ENCODE measurements around the gene CDKAL1. TPM values are rescaled to one million over a fixed set of nuclear protein-coding genes. Genes with fewer than 3 reads are reported as not detected.
A peak's percentile ranks its signal among the peaks of the same experiment; 100 is the strongest.

Gene CDKAL1
- total and polyA plus RNA-seq, 10 of the 15 experiments (the other 5 are each of a cell fraction or from before 2014, with no cell fraction given), result 10.7 to 26.9 (median 17.3) TPM

GRCh38 chr6:20805021-20805420 lies 270.8 kb downstream of the CDKAL1 start:
- intact Hi-C loops (cut with micrococcal nuclease; ENCODE audit: unreplicated experiment) (no loop called here), in situ Hi-C loops (cut with MboI) (no loop called here)
- no peaks in the 10 kb centered on the region; the same call in 1 of the 2 replicates for H3K4me1 ChIP-seq (ENCODE audit: control insufficient read depth, insufficient read depth, low read length)
- BruUV-seq (replicated peaks), result no TSS peak
- no peak overlapping the region for H3K9ac ChIP-seq (ENCODE audit: control insufficient read depth, insufficient read depth, low read length)
- no peaks in the 10 kb centered on the region for H3K36me3 ChIP-seq (ENCODE audit: control insufficient read depth in 2 of 2, insufficient read depth in 2 of 2, low read length in 1 of 2)
- no peak overlapping the region for H3K4me2 ChIP-seq (ENCODE audit: control insufficient read depth, insufficient read depth)
- ChIA-PET RAD21 (ENCODE audit: unreplicated experiment) (no interaction called here), SMC1A (ENCODE audit: uncharacterized antibody, unreplicated experiment) (interaction anchor here (1.2 to 1.9 kb wide), 4 partner anchors 14 to 173 kb away, joined by 3 to 5 read pairs (median 4); no protein-coding TSS in a partner anchor), POLR2A (no interaction called here), CTCF (no interaction called here)
- ATAC-seq (peak; percentile 76), FAIRE-seq (peak; percentile 54), DNase-seq (ENCODE audit: low read depth, low spot score) (no peak)
- no peak overlapping the region for H3K27ac ChIP-seq (ENCODE audit: control insufficient read depth, insufficient read depth)
- no peaks in the 10 kb centered on the region for H3K79me2 ChIP-seq (ENCODE audit: control insufficient read depth, insufficient read depth, low read length)
- no peak for TF ChIP-seq RB1 (IDR thresholded peaks at IDR 0.05; ENCODE audit: borderline replicate concordance)
- peak; percentile 60 for TF ChIP-seq JUNB (IDR thresholded peaks at IDR 0.05)
- no peak overlapping the region for H2AFZ ChIP-seq (ENCODE audit: control insufficient read depth, low read depth, low read length)
- H3K4me3 ChIP-seq, result no peak overlapping the region
- H4K20me1 ChIP-seq (ENCODE audit: control insufficient read depth, insufficient read depth), result no peaks in the 10 kb centered on the region
- 10% methylated on average over 1 of the region's 1 CpG for WGBS (ENCODE audit: insufficient coverage, insufficient replicate concordance, low lambda C conversion rate, missing lambda C conversion rate)
- peaks cover 1% of the 10 kb centered on the region; the same call in 2 of the 3 replicates for H3K9me3 ChIP-seq (replicated peaks; ENCODE audit: control insufficient read depth, insufficient read depth, low read length)
- no peaks in the 10 kb centered on the region for H3K27me3 ChIP-seq (replicated peaks in 1 of 2; ENCODE audit: control insufficient read depth in 2 of 2, insufficient read depth in 2 of 2, low read length in 1 of 2)

DNA sequence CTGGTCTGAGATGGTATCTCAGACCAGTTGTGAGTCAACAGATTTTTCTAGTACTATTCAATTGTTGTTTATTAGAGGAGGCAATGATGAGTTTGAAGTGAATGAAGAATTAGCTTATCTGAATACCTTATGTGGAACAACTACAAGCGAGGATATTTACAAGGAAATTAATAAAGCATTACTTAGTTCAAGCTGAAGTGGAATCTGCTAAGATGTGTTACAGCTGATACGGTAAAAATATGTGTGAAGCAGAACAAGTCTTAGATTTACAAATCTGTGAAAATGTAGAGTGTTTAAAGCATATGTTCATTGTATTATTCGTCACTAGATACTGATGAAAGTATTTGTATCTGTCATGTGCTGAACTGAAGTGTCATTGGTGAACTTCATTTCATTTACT lies 272.4 kb downstream of the CDKAL1 start:
- POLR2A ChIA-PET, result interaction anchor here (0.7 kb wide), 1 partner anchor 240 kb away, joined by 3 read pairs; no protein-coding TSS in a partner anchor

More for the DNA sequence above, 272.4 kb downstream of the CDKAL1 start:
- no peak for DNase-seq (ENCODE audit: low read depth, low spot score)
- in situ Hi-C loops (cut with MboI), result no loop called here
- H4K20me1 ChIP-seq (ENCODE audit: control insufficient read depth, insufficient read depth), result no peaks in the 10 kb centered on the region
- intact Hi-C loops (cut with micrococcal nuclease; ENCODE audit: unreplicated experiment), result no loop called here
- H3K27ac ChIP-seq (ENCODE audit: control insufficient read depth, insufficient read depth), result no peak overlapping the region
- TF ChIP-seq IRF4 (IDR thresholded peaks at IDR 0.05; ENCODE audit: low read depth, low read length), result no peak
- no peak for TF ChIP-seq STAT3 (IDR thresholded peaks at IDR 0.05; ENCODE audit: low read depth, low read length)
- no peak for TF ChIP-seq IKZF2 (IDR thresholded peaks at IDR 0.05)
- TF ChIP-seq LARP7 (IDR thresholded peaks at IDR 0.05), result no peak
- TF ChIP-seq GATAD2B (conservative IDR thresholded peaks at IDR 0.05; ENCODE audit: low read depth), result no peak
- no peak for TF ChIP-seq ATF7 (IDR thresholded peaks at IDR 0.05; ENCODE audit: low read depth)
- TF ChIP-seq NFYB (IDR thresholded peaks at IDR 0.05; ENCODE audit: insufficient read depth, low read depth, low read length), result no peak
- no peak for TF ChIP-seq MAX (IDR thresholded peaks at IDR 0.05; ENCODE audit: low read depth, low read length)
- no peak for TF ChIP-seq ZNF217 (IDR thresholded peaks at IDR 0.05)
- no peak for TF ChIP-seq NRF1 (conservative IDR thresholded peaks at IDR 0.05; ENCODE audit: low read depth, low read length)
- no peak for TF ChIP-seq HSF1 (IDR thresholded peaks at IDR 0.05; ENCODE audit: low read depth, low read length)
- no peak for TF ChIP-seq SP1 (IDR thresholded peaks at IDR 0.05; ENCODE audit: low read depth, low read length)
- ChIA-PET RAD21 (ENCODE audit: unreplicated experiment) (no interaction called here), SMC1A (ENCODE audit: uncharacterized antibody, unreplicated experiment) (interaction anchor here (1.5 kb wide), 1 partner anchor 12 kb away, joined by 4 read pairs; no protein-coding TSS in a partner anchor), CTCF (interaction anchor here (0.7 kb wide), 1 partner anchor 8 kb away, joined by 4 read pairs; no protein-coding TSS in a partner anchor)
- H3K4me2 ChIP-seq (ENCODE audit: control insufficient read depth, insufficient read depth), result no peak overlapping the region
- no peaks in the 10 kb centered on the region for H3K36me3 ChIP-seq (ENCODE audit: control insufficient read depth in 2 of 2, insufficient read depth in 2 of 2, low read length in 1 of 2)
- H2AFZ ChIP-seq (ENCODE audit: control insufficient read depth, low read depth, low read length), result no peak overlapping the region
- BruUV-seq (replicated peaks), result no TSS peak
- no peak overlapping the region for H3K4me3 ChIP-seq
- 99% methylated on average over 3 of the region's 3 CpGs for WGBS (ENCODE audit: insufficient coverage, insufficient replicate concordance, low lambda C conversion rate, missing lambda C conversion rate)
- H3K9me3 ChIP-seq (replicated peaks; ENCODE audit: control insufficient read depth, insufficient read depth, low read length), result peaks cover 1% of the 10 kb centered on the region; the same call in 2 of the 3 replicates
- H3K9ac ChIP-seq (ENCODE audit: control insufficient read depth, insufficient read depth, low read length), result no peak overlapping the region
- H3K4me1 ChIP-seq (ENCODE audit: control insufficient read depth, insufficient read depth, low read length), result no peaks in the 10 kb centered on the region; the same call in 1 of the 2 replicates
- ATAC-seq, result no peak
- no peak for FAIRE-seq
- H3K79me2 ChIP-seq (ENCODE audit: control insufficient read depth, insufficient read depth, low read length), result no peaks in the 10 kb centered on the region
- no peaks in the 10 kb centered on the region for H3K27me3 ChIP-seq (replicated peaks in 1 of 2; ENCODE audit: control insufficient read depth in 2 of 2, insufficient read depth in 2 of 2, low read length in 1 of 2)
